ENCODE data around the gene GALNT18. TPM values are rescaled to one million over a fixed set of nuclear protein-coding genes. Genes with fewer than 3 reads are reported as not detected.
A peak's percentile ranks its signal among the peaks of the same experiment; 100 is the strongest.

GALNT18 gene
- total RNA-seq (2022) = 9.2 and 9.9 TPM in 2 replicates
- percentile 49 among the genes with signal in this experiment for Bru-seq, nascent RNA
- BruChase-seq, experiment 1, labeled RNA remaining after a 6-hour chase = percentile 35 among the genes with signal in this experiment
- percentile 38 among the genes with signal in this experiment for BruChase-seq, experiment 2, labeled RNA remaining after a 2-hour chase
- long read RNA-seq, transcript GALNT18-201 (11 exons, 2,504 nt) = major isoform, 11 of 19 reads
- long read RNA-seq, partial matches to known transcripts = 3 of 19 reads
- long read RNA-seq, other reads (novel, unspliced or antisense) = 5 of 19 reads

DNA sequence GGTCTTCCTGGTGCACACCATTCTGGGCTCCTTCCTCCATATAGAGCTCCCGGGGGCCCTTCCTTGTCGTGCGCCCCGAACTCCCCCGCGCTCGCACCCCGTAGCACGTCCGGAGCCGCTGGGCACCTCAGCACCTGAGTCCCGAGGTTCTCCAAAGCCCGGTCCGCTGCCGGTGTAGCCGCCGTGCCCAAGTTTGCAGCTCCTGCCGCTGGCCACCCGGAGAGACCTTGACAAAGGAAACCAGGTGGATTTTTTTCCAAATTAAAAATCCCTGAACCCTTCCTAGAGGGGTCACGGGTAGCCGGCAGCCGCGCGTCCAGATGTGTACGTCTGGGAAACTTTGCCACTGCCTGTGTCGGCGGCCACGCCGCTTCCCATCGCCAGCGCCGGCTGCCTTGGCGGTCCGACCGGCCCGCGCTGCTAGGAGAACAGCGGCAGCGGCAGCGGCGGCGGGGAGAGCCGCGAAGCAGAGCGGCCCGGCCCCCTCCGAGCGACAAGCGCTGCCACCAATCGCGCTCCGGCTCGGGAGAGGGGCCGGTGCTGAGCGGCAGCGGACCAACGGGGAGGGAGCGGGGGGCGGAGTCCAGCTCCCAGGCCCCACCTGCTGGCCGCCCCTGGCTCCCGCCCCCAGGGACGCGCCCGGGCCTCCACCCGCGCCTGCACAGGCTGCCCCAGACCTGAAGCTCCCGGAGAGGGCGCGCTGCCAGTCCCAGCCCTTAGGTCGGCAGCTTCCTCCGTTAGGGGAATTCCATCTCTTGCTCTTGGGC is at the start of gene GALNT18:
Gene GALNT18, minus strand, starts transcription at position 433 of the 767 bp plus-strand sequence.
- Mint-ChIP-seq H3K4me3 (ENCODE audit: low read depth, unreplicated experiment) (peak within 1 kb of the TSS; percentile 96), H3K27me3 (ENCODE audit: unreplicated experiment) (no peaks in the 10 kb centered on the region), H3K27ac (ENCODE audit: unreplicated experiment) (peak within 1 kb of the TSS; percentile 30), H3K36me3 (ENCODE audit: insufficient read depth, unreplicated experiment) (peaks cover 26% of the 10 kb centered on the region), H3K9me3 (ENCODE audit: low read depth, unreplicated experiment) (no peaks in the 10 kb centered on the region), H3K4me1 (ENCODE audit: low read depth, unreplicated experiment) (peaks cover 22% of the 10 kb centered on the region)
- TF ChIP-seq, protein P1, sequence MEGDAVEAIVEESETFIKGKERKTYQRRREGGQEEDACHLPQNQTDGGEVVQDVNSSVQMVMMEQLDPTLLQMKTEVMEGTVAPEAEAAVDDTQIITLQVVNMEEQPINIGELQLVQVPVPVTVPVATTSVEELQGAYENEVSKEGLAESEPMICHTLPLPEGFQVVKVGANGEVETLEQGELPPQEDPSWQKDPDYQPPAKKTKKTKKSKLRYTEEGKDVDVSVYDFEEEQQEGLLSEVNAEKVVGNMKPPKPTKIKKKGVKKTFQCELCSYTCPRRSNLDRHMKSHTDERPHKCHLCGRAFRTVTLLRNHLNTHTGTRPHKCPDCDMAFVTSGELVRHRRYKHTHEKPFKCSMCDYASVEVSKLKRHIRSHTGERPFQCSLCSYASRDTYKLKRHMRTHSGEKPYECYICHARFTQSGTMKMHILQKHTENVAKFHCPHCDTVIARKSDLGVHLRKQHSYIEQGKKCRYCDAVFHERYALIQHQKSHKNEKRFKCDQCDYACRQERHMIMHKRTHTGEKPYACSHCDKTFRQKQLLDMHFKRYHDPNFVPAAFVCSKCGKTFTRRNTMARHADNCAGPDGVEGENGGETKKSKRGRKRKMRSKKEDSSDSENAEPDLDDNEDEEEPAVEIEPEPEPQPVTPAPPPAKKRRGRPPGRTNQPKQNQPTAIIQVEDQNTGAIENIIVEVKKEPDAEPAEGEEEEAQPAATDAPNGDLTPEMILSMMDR (IDR thresholded peaks at IDR 0.05; ENCODE audit: unreplicated experiment) = peak; percentile 50
- no TSS peak for BruUV-seq (replicated peaks)
- DNase-seq = peak; percentile 97
- intact Hi-C loops (cut with micrococcal nuclease; ENCODE audit: unreplicated experiment) = loop anchor here (5.0 to 10.0 kb wide), 2 partner anchors 166 to 587 kb away; no protein-coding TSS in a partner anchor
- CTCF ChIA-PET = interaction anchor here (0.6 to 1.6 kb wide), 11 partner anchors 15 to 594 kb away, joined by 3 to 7 read pairs (median 3); no protein-coding TSS in a partner anchor

DNA sequence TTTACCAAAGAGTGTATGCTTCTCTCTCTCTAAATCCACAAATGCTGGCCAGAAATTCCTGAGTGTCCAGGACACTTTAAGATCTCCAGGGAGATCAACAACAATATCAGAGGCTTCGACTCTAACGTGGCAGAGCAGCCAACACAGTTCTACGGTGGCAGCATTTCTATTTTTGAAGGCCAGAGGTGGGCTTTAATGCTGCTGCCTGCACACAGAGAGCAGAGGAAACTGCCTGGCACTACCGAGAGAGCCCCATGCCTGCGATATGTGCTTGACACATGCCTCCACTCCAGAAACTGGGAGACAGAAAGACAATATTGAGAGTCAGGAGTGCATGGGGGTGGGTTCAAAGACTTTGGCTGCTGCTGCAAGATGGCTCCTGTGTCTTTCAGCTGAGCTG is 48.8 kb upstream of the GALNT18 start:
- BruUV-seq (replicated peaks) = no TSS peak
- H3K27me3 Mint-ChIP-seq (ENCODE audit: unreplicated experiment) = peaks cover 100% of the 10 kb centered on the region

DNA sequence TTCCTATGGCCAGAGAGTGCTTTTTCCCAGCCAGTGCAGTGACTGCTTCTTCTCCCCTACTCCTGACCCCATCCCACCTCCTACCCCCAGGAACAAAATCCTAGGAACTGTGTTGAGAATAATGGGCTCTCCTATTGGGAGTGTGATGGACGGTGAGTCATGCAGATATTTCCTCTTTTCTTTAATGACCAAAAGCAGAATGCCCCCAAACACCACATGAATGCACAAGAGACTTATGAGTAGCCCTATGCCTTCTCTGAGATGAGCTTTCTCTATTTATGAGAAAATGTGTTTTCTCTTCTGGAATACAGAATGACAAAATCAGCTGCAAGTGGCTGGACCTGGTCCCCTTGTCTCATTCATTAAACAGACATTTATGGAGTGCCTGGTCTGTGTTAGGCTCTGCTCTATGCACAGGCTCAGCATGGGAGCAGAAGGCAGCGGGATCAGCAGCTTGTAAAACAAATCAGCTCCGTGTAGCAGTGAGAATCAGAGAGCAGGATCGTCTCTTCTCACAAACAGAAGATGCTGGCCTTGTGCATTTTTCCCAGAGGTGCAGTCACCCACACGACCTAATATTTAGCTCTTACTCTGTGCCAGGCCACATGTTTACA is 47.5 kb upstream of the GALNT18 start:
- no TSS peak for BruUV-seq (replicated peaks)
- CTCF ChIA-PET = interaction anchor here (0.7 kb wide), 1 partner anchor 30 kb away, joined by 3 read pairs; no protein-coding TSS in a partner anchor
- Mint-ChIP-seq H3K27ac (ENCODE audit: unreplicated experiment) (no peak overlapping the region), H3K36me3 (ENCODE audit: insufficient read depth, unreplicated experiment) (no peaks in the 10 kb centered on the region), H3K4me3 (ENCODE audit: low read depth, unreplicated experiment) (no peak overlapping the region), H3K4me1 (ENCODE audit: low read depth, unreplicated experiment) (peaks cover 13% of the 10 kb centered on the region), H3K27me3 (ENCODE audit: unreplicated experiment) (peaks cover 100% of the 10 kb centered on the region), H3K9me3 (ENCODE audit: low read depth, unreplicated experiment) (peaks cover 3% of the 10 kb centered on the region)
- TF ChIP-seq, protein P1 (IDR thresholded peaks at IDR 0.05; ENCODE audit: unreplicated experiment) = no peak
- no peak for DNase-seq
- intact Hi-C loops (cut with micrococcal nuclease; ENCODE audit: unreplicated experiment) = no loop called here

More for the DNA sequence above, 48.8 kb upstream of the GALNT18 start:
- intact Hi-C loops (cut with micrococcal nuclease; ENCODE audit: unreplicated experiment) = no loop called here
- Mint-ChIP-seq H3K9me3 (ENCODE audit: low read depth, unreplicated experiment) (peaks cover 3% of the 10 kb centered on the region), H3K4me1 (ENCODE audit: low read depth, unreplicated experiment) (peaks cover 13% of the 10 kb centered on the region), H3K36me3 (ENCODE audit: insufficient read depth, unreplicated experiment) (no peaks in the 10 kb centered on the region), H3K27ac (ENCODE audit: unreplicated experiment) (no peak overlapping the region), H3K4me3 (ENCODE audit: low read depth, unreplicated experiment) (no peak overlapping the region)
- DNase-seq = no peak
- TF ChIP-seq, protein P1 (IDR thresholded peaks at IDR 0.05; ENCODE audit: unreplicated experiment) = no peak
- CTCF ChIA-PET = no interaction called here

DNA sequence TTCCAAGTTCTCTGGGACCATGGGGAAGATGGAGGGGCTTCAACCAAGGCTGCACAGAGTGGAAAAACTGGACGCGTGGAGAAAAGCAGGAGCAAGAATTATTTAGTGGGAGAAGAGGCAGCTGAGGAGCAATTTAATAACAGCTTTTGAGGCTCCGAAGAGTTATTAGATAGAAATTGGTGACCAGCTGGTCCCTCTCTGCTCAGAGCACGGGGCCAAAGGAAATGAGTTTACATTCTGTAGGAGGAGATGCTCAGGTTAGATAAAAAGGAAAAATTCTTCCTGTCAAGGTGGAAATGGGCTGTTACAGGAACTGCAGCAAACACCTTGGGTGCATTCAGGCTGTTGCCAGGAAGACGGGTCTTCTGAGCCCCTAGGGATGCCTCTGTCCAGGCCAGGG is 47.0 kb upstream of the GALNT18 start:
- CTCF ChIA-PET = no interaction called here
- no peak for DNase-seq
- Mint-ChIP-seq H3K27ac (ENCODE audit: unreplicated experiment) (no peak overlapping the region), H3K4me3 (ENCODE audit: low read depth, unreplicated experiment) (no peak overlapping the region), H3K9me3 (ENCODE audit: low read depth, unreplicated experiment) (peaks cover 3% of the 10 kb centered on the region), H3K36me3 (ENCODE audit: insufficient read depth, unreplicated experiment) (no peaks in the 10 kb centered on the region), H3K27me3 (ENCODE audit: unreplicated experiment) (peaks cover 100% of the 10 kb centered on the region), H3K4me1 (ENCODE audit: low read depth, unreplicated experiment) (peaks cover 13% of the 10 kb centered on the region)
- TF ChIP-seq, protein P1 (IDR thresholded peaks at IDR 0.05; ENCODE audit: unreplicated experiment) = no peak
- intact Hi-C loops (cut with micrococcal nuclease; ENCODE audit: unreplicated experiment) = no loop called here
- BruUV-seq (replicated peaks) = no TSS peak

Measured in Calu3 (cell line).